GM18517 (cell line): ENCODE data around the gene PARVB.
"Not testable (repeated sequence)": the region's sequence is repeated elsewhere in the genome, so short reads cannot be mapped to it uniquely, and the experiment has no call there.

Experiments
- ATAC-seq: cut with Tn5 transposase; IDR thresholded peaks from one replicate; pipeline ENCODE4 v1.9.1; 2021; ENCODE audit warnings: mild to moderate bottlenecking, moderate library complexity; ENCODE audit not compliant: unreplicated experiment

Gene PARVB

GRCh38 chr22:44050766-44051355 is 26.8 kb downstream of the PARVB start:
- no peak for ATAC-seq

GRCh38 chr22:44051358-44051757 is 27.3 kb downstream of the PARVB start:
- ATAC-seq: no peak

GRCh38 chr22:44051961-44052360 is 27.9 kb downstream of the PARVB start:
- no peak for ATAC-seq

DNA sequence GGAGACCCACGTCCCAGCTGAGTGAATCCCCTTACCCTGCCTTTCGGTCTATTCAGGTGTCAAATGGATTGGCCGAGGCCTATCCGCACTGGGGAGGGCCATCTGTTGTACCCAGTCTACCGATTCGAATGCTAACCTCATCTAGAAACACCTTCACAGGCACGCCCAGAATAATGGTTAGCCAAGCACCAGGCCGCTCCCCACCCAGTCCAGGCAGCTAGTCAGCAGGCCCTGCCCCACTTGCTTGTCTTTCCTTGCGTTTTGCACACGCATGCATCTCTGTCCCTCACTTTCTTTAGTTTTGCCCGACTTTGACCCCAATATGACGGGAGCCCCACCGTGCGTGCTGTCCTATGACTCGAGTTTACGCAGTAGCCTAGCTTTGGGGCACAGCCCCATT is 31.7 kb downstream of the PARVB start:
- ATAC-seq: no peak

DNA sequence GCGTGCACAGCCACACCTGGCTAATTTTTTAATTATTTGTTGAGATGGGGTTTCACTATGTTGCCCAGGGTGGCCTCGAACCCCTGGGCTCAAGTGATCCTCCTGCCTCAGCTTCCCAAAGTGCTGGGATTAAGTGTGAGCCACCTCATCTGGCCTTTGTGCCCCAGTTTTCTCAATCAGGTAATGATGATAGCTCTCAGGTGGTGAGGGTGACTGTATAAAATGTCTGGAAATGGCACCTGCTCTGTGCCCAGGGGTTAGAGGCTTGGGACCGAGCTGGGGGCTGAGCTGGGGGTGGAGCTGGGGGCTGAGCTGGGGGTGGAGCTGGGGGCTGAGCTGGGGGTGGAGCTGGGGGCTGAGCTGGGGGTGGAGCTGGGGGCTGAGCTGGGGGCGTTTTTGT is 32.5 kb downstream of the PARVB start:
- ATAC-seq: not testable (repeated sequence)

DNA sequence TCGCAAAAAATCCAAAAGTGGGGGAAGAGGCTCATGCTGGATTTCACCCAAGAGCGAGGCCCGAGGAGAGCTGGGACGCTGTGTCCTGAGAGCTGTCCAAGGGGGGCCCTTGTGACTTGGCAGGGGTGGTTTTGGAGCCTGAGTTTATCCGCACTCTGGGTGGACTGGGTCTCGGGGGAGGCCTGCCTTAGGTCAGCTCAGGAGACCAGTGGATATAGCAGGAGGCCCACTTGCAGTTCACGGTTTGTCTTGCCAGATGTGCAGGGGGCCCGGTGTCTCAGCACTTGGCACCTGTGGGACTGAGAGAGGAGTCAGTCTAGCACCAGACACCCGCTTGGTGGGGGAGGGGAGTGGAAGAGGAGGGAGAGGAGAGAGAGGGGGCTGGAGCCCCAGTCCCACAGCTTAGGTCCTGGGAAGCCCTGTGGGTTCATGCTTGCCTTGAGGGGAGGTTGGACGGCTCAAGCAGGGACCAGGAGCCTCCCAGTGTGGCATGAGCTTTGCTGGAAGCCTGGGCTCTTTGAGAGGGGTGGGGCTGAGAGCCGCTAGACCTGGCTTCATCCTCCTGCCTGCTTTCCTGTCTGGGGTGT is 33.4 kb downstream of the PARVB start:
- ATAC-seq: no peak

GRCh38 chr22:44063462-44064371 is 39.6 kb downstream of the PARVB start:
- ATAC-seq: no peak

DNA sequence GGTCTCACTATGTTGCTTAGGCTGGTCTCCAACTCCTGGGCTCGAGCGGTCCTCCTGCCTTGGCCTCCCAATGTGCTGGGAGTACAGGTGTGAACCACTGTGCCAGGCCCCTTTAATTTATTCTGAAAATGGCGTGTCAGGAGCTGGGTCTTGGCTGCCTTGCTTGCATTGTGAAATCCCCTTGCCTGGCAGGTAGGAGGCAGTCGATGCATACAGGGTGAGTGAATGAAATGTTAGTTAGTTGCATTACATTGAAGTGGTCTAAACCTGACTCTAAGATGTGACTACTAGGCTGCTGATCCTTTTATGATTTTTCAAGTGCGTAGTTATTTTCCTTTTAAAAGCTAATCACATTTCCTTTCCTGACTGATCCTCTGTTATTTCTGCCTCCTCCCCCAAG is 42.9 kb downstream of the PARVB start:
- ATAC-seq: no peak

DNA sequence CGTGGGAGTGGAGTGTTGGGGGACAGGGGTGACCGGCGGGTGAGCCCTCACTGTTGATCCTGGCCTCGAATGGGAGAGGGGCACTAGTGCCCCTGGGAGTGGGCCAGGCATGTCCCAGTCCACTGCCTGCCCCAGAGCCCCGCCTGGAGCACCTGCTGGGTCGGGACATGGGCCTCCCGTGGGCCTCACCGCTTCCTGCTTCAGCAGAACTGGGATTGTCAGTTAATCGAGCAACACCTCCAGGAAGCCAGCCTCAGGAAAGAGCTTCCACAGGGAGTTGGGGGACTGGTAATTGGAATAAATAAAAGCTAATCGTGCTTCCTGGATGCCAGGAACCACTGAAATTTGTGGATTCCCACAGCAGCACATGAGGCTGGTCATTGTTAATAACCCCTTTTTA is 43.8 kb downstream of the PARVB start:
- ATAC-seq: no peak

GRCh38 chr22:44068422-44069191 is 44.5 kb downstream of the PARVB start:
- ATAC-seq: no peak

GRCh38 chr22:44070029-44070428 is 45.9 kb downstream of the PARVB start:
- no peak for ATAC-seq

GRCh38 chr22:44071781-44072326 is 47.8 kb downstream of the PARVB start:
- no peak for ATAC-seq

- ATAC-seq: no peak
Observed at GRCh38 chr22:44074337-44074984, 50.4 kb downstream of the PARVB start.

DNA sequence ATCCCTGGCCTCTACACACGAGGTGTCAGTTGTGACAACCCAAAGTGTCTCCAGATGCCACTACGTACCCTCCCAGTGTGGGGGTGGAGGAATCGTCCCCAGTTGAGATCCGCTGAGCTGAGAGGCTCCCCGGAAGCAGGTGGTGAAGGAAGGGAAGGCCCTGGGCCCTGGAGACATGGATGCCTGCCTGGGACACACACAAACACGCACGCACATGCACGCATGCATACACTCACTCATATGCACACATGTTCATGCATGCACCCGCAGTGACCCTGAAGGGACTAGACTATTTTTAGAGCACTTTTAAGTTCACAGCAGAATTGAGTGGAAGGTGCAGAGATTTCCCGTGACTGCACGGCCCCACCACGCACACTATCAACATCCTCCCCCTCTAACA is 50.9 kb downstream of the PARVB start:
- ATAC-seq: no peak

DNA sequence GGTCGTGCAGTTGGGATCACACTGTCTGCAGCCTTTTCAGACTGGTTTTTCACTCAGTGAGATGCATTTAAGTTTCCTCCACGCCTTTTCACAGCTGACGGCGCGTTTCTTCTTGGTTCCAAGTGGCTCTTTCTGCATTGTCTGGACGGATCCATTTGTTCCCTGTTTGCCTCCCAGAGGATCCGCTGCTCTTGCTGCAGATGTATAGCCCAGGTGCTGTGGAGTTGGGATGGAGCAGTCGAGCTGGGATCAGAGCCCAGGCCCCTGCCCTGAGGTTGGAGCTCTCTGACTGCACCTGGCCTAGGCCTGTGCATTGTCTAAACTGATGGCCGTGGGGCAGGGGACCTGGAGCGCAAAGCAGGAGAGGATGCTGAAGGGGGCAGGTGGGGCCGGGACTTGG is 51.6 kb downstream of the PARVB start:
- ATAC-seq: no peak

DNA sequence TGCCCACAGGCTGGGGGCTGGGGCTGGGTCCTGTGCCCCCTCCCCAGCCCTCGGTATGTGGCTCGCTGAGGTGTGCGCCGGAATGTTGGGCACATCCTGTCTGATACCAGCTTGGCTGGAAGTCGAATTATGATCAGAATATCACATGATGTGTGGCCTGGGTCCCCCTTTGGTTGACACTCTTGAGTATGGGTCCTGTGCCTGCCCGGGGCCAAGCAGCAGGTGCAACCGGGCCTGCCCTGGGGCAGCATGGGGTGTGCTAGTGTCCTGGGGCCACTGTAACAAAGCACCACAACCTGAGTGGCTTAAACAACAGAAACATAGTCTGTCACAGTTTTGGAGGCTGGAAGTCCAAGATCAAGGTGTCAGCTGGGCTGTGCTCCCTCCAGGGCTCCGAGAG is 52.7 kb downstream of the PARVB start:
- ATAC-seq: no peak

DNA sequence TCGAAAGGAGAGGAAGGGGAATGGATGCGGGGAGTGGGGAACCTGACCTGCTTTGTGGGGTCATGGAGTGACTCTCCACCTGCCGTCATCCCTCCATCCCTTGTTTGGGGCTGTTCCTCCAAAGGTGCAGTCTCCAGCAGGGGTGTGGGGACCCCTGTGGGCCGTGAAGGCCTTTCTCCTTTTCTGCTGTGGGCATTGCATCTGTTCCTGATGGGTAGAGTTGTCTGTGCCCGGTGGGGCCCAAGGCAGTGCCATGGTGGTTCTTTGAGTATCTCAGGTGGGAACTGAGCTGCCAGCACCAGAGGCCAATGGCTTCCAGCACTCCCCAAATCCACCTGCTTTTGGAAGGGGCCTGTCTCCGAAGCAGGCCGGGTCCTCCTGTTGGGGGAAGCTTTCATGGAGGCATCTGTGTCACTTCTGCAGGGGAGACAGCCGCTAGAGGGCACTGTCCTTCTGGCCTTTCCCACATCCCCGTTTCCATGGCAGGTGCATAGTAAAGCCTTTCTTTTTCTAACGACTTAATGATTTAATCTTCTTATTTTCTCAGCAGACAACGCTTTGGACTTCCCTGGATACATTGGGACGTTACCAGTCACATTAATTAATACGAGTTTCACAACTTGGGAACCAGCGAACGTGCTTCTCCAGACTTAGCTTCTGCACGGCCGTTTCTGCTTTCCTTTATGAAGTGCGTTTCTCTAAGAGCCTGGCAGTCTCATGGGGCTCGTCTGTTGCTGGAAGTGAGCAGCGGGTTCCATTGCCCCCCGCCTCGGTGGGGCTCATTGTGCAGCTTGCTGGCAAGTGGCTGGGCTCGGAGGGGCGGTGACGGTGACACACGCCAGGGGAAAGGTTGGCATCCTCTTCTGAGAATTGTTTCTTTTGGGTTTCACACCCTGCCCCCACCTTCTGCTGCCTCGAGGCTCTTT is 57.1 kb downstream of the PARVB start:
- no peak for ATAC-seq

DNA sequence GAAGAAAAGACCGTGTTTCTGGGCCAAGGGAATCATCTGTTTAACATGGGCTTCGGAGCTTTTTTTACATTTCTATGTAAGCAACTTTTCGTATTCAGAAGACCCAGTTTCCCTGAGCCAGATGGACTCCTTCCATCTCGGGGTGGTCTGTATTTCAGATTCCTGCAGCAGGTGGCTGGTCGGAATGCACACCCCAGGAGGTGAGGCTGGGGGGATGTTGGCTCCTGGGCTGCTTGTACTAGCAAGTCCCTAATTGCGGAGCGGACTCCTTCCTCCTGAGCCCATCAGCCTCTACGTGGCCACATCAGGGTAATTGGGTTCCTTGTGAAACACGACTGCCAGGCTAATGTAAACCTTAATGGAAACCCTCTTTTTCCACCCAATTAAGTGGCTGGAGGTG is 58.7 kb downstream of the PARVB start:
- no peak for ATAC-seq

- ATAC-seq: no peak
Observed at GRCh38 chr22:44084044-44084772, 60.1 kb downstream of the PARVB start.
